Liver (tissue), 9 donors: ENCODE results near the gene FBXL13. TPM values are rescaled to one million over a fixed set of nuclear protein-coding genes. Genes with fewer than 3 reads are reported as not detected.

Source experiments
- DNase-seq: peaks from one replicate; pipeline ENCODE4 v3.0.0-alpha.2; 2017; ENCODE audit warnings: low spot score
- H3K27ac ChIP-seq, 2 donors: one replicate each; pipeline ENCODE4 v1.7.0; 2013; ENCODE audit warnings: inconsistent platforms in 2 of 2, low read length in 2 of 2, control low read depth in 1 of 2, low read depth in 1 of 2, mild to moderate bottlenecking in 1 of 2
- H3K27me3 ChIP-seq, 4 donors: one replicate each; pipeline versions ENCODE4 v1.6.1 to v1.7.0; 2013; ENCODE audit warnings: low read length in 3 of 4, inconsistent platforms in 1 of 4, mild to moderate bottlenecking in 1 of 4, moderate library complexity in 1 of 4; ENCODE audit not compliant: control insufficient read depth in 4 of 4, insufficient read depth in 4 of 4
- H3K36me3 ChIP-seq, 4 donors: one replicate each; pipeline versions ENCODE4 v1.6.1 to v1.7.0; 2013; ENCODE audit warnings: low read length in 3 of 4, mild to moderate bottlenecking in 3 of 4, low read depth in 1 of 4, moderate library complexity in 1 of 4; ENCODE audit not compliant: control insufficient read depth in 4 of 4, insufficient read depth in 3 of 4
- H3K4me1 ChIP-seq, 4 donors: one replicate each; pipeline versions ENCODE4 v1.6.1 to v1.7.0; 2013; ENCODE audit warnings: low read length in 3 of 4, mild to moderate bottlenecking in 3 of 4, moderate library complexity in 1 of 4; ENCODE audit not compliant: control insufficient read depth in 4 of 4, insufficient read depth in 4 of 4
- H3K4me3 ChIP-seq, 3 donors: one replicate each; pipeline versions ENCODE4 v1.6.1 to v1.7.0; 2013; ENCODE audit warnings: low read length in 3 of 3, control low read depth in 1 of 3, low read depth in 1 of 3, mild to moderate bottlenecking in 1 of 3
- H3K9ac ChIP-seq, 2 donors: one replicate each; pipeline ENCODE4 v1.7.0; 2013; ENCODE audit warnings: low read length in 2 of 2, mild to moderate bottlenecking in 2 of 2, moderate library complexity in 2 of 2, control low read depth in 1 of 2, low read depth in 1 of 2
- H3K9me3 ChIP-seq, 4 donors: one replicate each; pipeline versions ENCODE4 v1.6.1 to v1.7.0; 2013; ENCODE audit warnings: low read length in 3 of 4; ENCODE audit not compliant: control insufficient read depth in 4 of 4
- CTCF ChIP-seq: fragments of 150-350 bp; IDR thresholded peaks from 2 replicates; pipeline ENCODE4 v1.5.1; 2017; ENCODE audit warnings: improper control_type of control experiment, low read depth, low read length; ENCODE audit not compliant: missing input control
- EGR1 ChIP-seq, 2 donors: IDR thresholded peaks; 2 replicates each; pipeline ENCODE4 v1.6.1; 2016 to 2018; ENCODE audit warnings: antibody characterized with exemption in 2 of 2, low read depth in 2 of 2
- FOXA2 ChIP-seq: IDR thresholded peaks from 2 replicates; pipeline ENCODE4 v1.6.1; 2016; ENCODE audit warnings: antibody characterized with exemption
- HNF4A ChIP-seq, 2 donors: conservative IDR thresholded peaks; 2 replicates each; pipeline ENCODE4 v1.6.1; 2016; ENCODE audit warnings: antibody characterized with exemption in 2 of 2, mild to moderate bottlenecking in 2 of 2
- JUND ChIP-seq, 2 donors: IDR thresholded peaks; 2 replicates each; pipeline ENCODE4 v1.6.1; 2016; ENCODE audit warnings: antibody characterized with exemption in 2 of 2
- MAX ChIP-seq: IDR thresholded peaks from 2 replicates; pipeline ENCODE4 v1.6.1; 2016; ENCODE audit warnings: antibody characterized with exemption
- REST ChIP-seq: IDR thresholded peaks from 2 replicates; pipeline ENCODE4 v1.6.1; 2016; ENCODE audit warnings: antibody characterized with exemption, mild to moderate bottlenecking
- RXRA ChIP-seq, 2 donors: IDR thresholded peaks; 2 replicates each; pipeline ENCODE4 v1.6.1; 2017 to 2018; ENCODE audit warnings: antibody characterized with exemption in 2 of 2, mild to moderate bottlenecking in 1 of 2
- SP1 ChIP-seq: IDR thresholded peaks from 2 replicates; pipeline ENCODE4 v1.6.1; 2018; ENCODE audit warnings: antibody characterized with exemption, mild to moderate bottlenecking
- TAF1 ChIP-seq: conservative IDR thresholded peaks from 2 replicates; pipeline ENCODE4 v1.6.1; 2016; ENCODE audit warnings: antibody characterized with exemption, mild to moderate bottlenecking
- YY1 ChIP-seq: IDR thresholded peaks from 2 replicates; pipeline ENCODE4 v1.6.1; 2016; ENCODE audit warnings: antibody characterized with exemption, mild to moderate bottlenecking
- ZBTB33 ChIP-seq: IDR thresholded peaks from 2 replicates; pipeline ENCODE4 v1.6.1; 2016; ENCODE audit warnings: antibody characterized with exemption
- WGBS: extraction: QIAGEN DNeasy Blood & Tissue Kit; methylation state at CpG from one replicate; pipeline ENCODE4 v1.1.7; 2013; 5-methylcytosine and 5-hydroxymethylcytosine counted together
- polyA plus RNA-seq, 2 donors: library from polyadenylated mRNA; stranded (reverse) in 1 of 2; unstranded in 1 of 2; fragments of 200-250 nt in 1 of 2; fragments of >200 nt in 1 of 2; fragmentation: Nextera tagmentation in 1 of 2; extraction: Ambion mirVana in 1 of 2; gene quantifications; one replicate each; pipeline versions ENCODE4 v1.2.1 to v1.2.3, GENCODE V29; 2013 to 2015
- total RNA-seq, 2 donors: library from RNA; depleted of rRNA; stranded (reverse); fragments of >200 nt; gene quantifications; one replicate each; pipeline ENCODE4 v1.2.3, GENCODE V29; 2014
- donor health status: healthy.
- donor health status: healthy.
- donor health status: healthy.
- donor health status: healthy.
- donor health status: healthy.

The FBXL13 gene
- total and polyA plus RNA-seq, 4 donors: 0.03 to 0.75 (median 0.70) TPM; not detected in 1

GRCh38 chr7:102856036-102856435 lies 218.6 kb downstream of the FBXL13 start:
- TF ChIP-seq EGR1 (IDR thresholded peaks at IDR 0.05; ENCODE audit: low read depth in 2 of 2): no peak
- TF ChIP-seq ZBTB33: no peak
- no peak overlapping the region for H3K9ac ChIP-seq
- no peak overlapping the region for H3K27ac ChIP-seq
- DNase-seq: no peak
- H3K36me3 ChIP-seq: no peaks in the 10 kb centered on the region
- H3K27me3 ChIP-seq: no peaks in the 10 kb centered on the region
- H3K4me1 ChIP-seq: no peaks in the 10 kb centered on the region
- H3K9me3 ChIP-seq: no peaks in the 10 kb centered on the region
- H3K4me3 ChIP-seq: no peak overlapping the region

- TF ChIP-seq YY1: no peak
- TF ChIP-seq MAX: no peak
- TF ChIP-seq FOXA2: no peak
- no peak for TF ChIP-seq REST
- TF ChIP-seq ZBTB33: no peak
- TF ChIP-seq JUND (IDR thresholded peaks at IDR 0.05): no peak
- TF ChIP-seq SP1: no peak
- TF ChIP-seq EGR1 (IDR thresholded peaks at IDR 0.05; ENCODE audit: low read depth in 2 of 2): no peak
- TF ChIP-seq TAF1: no peak
- TF ChIP-seq HNF4A (conservative IDR thresholded peaks at IDR 0.05): no peak
- no peak for TF ChIP-seq CTCF
- TF ChIP-seq RXRA (IDR thresholded peaks at IDR 0.05): no peak
- Histone ChIP-seq H3K9me3 (no peaks in the 10 kb centered on the region), H3K9ac (no peak overlapping the region), H3K36me3 (no peaks in the 10 kb centered on the region), H3K4me3 (no peak overlapping the region), H3K27ac (no peak overlapping the region), H3K27me3 (no peaks in the 10 kb centered on the region), H3K4me1 (no peaks in the 10 kb centered on the region)
- DNase-seq: no peak
- WGBS: 91% methylated on average over 3 of the region's 3 CpGs
Measured at GRCh38 chr7:102849538-102849937, 225.1 kb downstream of the FBXL13 start.
